Heart left ventricle (tissue), 16 donors: ENCODE measurements around the gene AKAP13. TPM values are rescaled to one million over a fixed set of nuclear protein-coding genes. Genes with fewer than 3 reads are reported as not detected.

Experiments
- ATAC-seq, 4 donors: fragments of 200-7000 bp; cut with Tn5 transposase; one replicate each; pipeline ENCODE4 v1.9.1; 2020 to 2022; ENCODE audit warnings: moderate library complexity in 4 of 4, mild to moderate bottlenecking in 3 of 4, moderate number of reproducible peaks in 1 of 4
- DNase-seq, 5 donors: peaks; one replicate each; pipeline ENCODE4 v3.0.0-alpha.2; 2020
- H3K27ac ChIP-seq, 12 donors: fragments of 200-600 bp; sonication (generic) in 4 of 12; one replicate each; pipeline versions ENCODE4 v1.5.0 to v1.8.0; 2016 to 2022; ENCODE audit warnings: mild to moderate bottlenecking in 2 of 12
- H3K27me3 ChIP-seq, 9 donors: fragments of 200-600 bp; sonication (generic) in 2 of 9; one replicate each; pipeline versions ENCODE4 v1.5.1 to v1.8.0; 2016 to 2022; ENCODE audit warnings: mild to moderate bottlenecking in 3 of 9
- H3K36me3 ChIP-seq, 9 donors: fragments of 200-600 bp; sonication (generic) in 2 of 9; one replicate each; pipeline versions ENCODE4 v1.5.0 to v1.8.0; 2018 to 2022; ENCODE audit warnings: mild to moderate bottlenecking in 2 of 9
- H3K4me1 ChIP-seq, 12 donors: fragments of 200-600 bp; sonication (generic) in 4 of 12; one replicate each; pipeline versions ENCODE4 v1.5.0 to v1.8.0; 2016 to 2022; ENCODE audit warnings: mild to moderate bottlenecking in 3 of 12
- H3K4me3 ChIP-seq, 12 donors: fragments of 200-600 bp; sonication (generic) in 4 of 12; one replicate each; pipeline versions ENCODE4 v1.5.0 to v1.8.0; 2017 to 2022; ENCODE audit warnings: mild to moderate bottlenecking in 9 of 12, moderate library complexity in 4 of 12
- H3K9me3 ChIP-seq, 12 donors: fragments of 200-600 bp; sonication (generic) in 4 of 12; one replicate each; pipeline versions ENCODE4 v1.5.0 to v1.8.0; 2016 to 2022; ENCODE audit warnings: mild to moderate bottlenecking in 1 of 12
- CTCF ChIP-seq, 12 donors: fragments of 200-600 bp; sonication (generic) in 4 of 12; IDR thresholded peaks; one replicate each; pipeline versions ENCODE4 v1.5.0 to v1.8.0; 2018 to 2022; ENCODE audit warnings: antibody characterized with exemption in 12 of 12, mild to moderate bottlenecking in 5 of 12
- POLR2A ChIP-seq, 2 donors: fragments of 450-650 bp; IDR thresholded peaks; one replicate each; pipeline ENCODE4 v1.6.1; 2017; ENCODE audit warnings: antibody characterized with exemption in 2 of 2, mild to moderate bottlenecking in 2 of 2, moderate library complexity in 2 of 2
- WGBS, 4 donors: extraction: QIAGEN DNeasy Blood & Tissue Kit in 2 of 4; methylation state at CpG; one replicate each; pipeline versions ENCODE4 v1.1.5 to v1.1.7; 2013 to 2018; 5-methylcytosine and 5-hydroxymethylcytosine counted together
- intact Hi-C, 10 donors: fragments of 100-400 bp; cut with DNase I; formaldehyde crosslinking; loops; one replicate each; pipeline versions ENCODE4 v1.11.1 to v1.14.2; 2022
- polyA plus RNA-seq, 2 donors: library from polyadenylated mRNA; stranded (reverse); fragments of 200-250 nt; gene quantifications; one replicate each; pipeline ENCODE4 v1.2.3, GENCODE V29; 2013
- total RNA-seq, 9 donors: library from RNA; depleted of rRNA in 2 of 9; stranded (reverse); fragments of >200 nt in 2 of 9; fragmentation: NEBNext Ultra II Directional in 3 of 9; extraction: Animal tissue kit (Norgen Biotek cat#: 25700) in 3 of 9; gene quantifications; one replicate each; pipeline versions ENCODE4 v1.1.0 to v1.2.4, GENCODE V29; 2016 to 2023
- donor health status: ischemic (EF 13 %, LVEDD 7.1; RV severe dilation, severe dysfunction).
- donor health status: healthy with polysubstance abuse.
- donor health status: DM: no; HTN: yes; CAD: no.
- donor health status: DM: no; HTN: no; CAD: no.
- donor health status: ischemic (EF 25% LVEDD 6.9; RV normal size, moderate dysfunction).
- donor health status: ischemic (EF 25% LVEDD 5.7; RV mildly dilated, moderate dysfunction).
- donor health status: healthy.
- donor health status: DM: yes; HTN: yes; CAD: no.
- donor health status: ischemic (EF 35%, LVEDD 5.7; RV mildly dilated, moderate dysfunction).
- donor health status: nonischemic (EF 11% LVEDD 7.7; RV severe dilation, severe dysfunction).
- donor health status: DM: yes; HTN: yes; CAD: no.
- donor health status: PGD.
- donor health status: ischemic (EF 29% LVEDD 5.4; RV normal size, mild dysfunction).
- donor health status: nonischemic (EF 23%, LVEDD 6.1; RV moderate dilation, normal function).

The AKAP13 gene
- total and polyA plus RNA-seq, 11 donors, result 124 to 598 (median 340) TPM

GRCh38 chr15:85498471-85498870, 118.1 kb downstream of the AKAP13 start:
- H3K27ac ChIP-seq, result peak overlapping the region in 7 of 12 donors; percentile 6 to 83 (median 64)
- no peak overlapping the region for H3K4me3 ChIP-seq
- TF ChIP-seq CTCF (IDR thresholded peaks at IDR 0.05), result no peak
- no peak for TF ChIP-seq POLR2A (IDR thresholded peaks at IDR 0.05)
- 65 to 85% (median 76%) methylated on average over 6 of the region's 6 CpGs for WGBS, 4 donors
- ATAC-seq, result no peak
- peaks cover 14 to 99% (median 84%) of the 10 kb centered on the region in 12 donors for H3K4me1 ChIP-seq
- H3K27me3 ChIP-seq, result no peaks in the 10 kb centered on the region
- no peaks in the 10 kb centered on the region for H3K36me3 ChIP-seq
- H3K9me3 ChIP-seq, result no peaks in the 10 kb centered on the region
- DNase-seq, result no peak
- intact Hi-C loops, result loop anchor here in 4 of 10 donors (5.0 to 10.0 kb wide), 4 partner anchors 84 to 216 kb away; no protein-coding TSS in a partner anchor

- no peak for DNase-seq
- TF ChIP-seq CTCF (IDR thresholded peaks at IDR 0.05) (no peak), POLR2A (IDR thresholded peaks at IDR 0.05) (no peak)
- WGBS, 4 donors, result 41 to 47% (median 45%) methylated on average over 7 of the region's 7 CpGs
- H3K4me3 ChIP-seq, result peak overlapping the region in 1 of 12 donors; percentile 7
- peak overlapping the region in 10 of 12 donors; percentile 53 to 83 (median 66) for H3K27ac ChIP-seq
- intact Hi-C loops, result loop anchor here in 4 of 10 donors (5.0 to 10.0 kb wide), 4 partner anchors 83 to 215 kb away; no protein-coding TSS in a partner anchor
- H3K9me3 ChIP-seq, result no peaks in the 10 kb centered on the region
- H3K4me1 ChIP-seq, result peaks cover 14 to 99% (median 80%) of the 10 kb centered on the region in 12 donors
- peak in 1 of 4 donors; percentile 5 for ATAC-seq
- no peaks in the 10 kb centered on the region for H3K36me3 ChIP-seq
- H3K27me3 ChIP-seq, result no peaks in the 10 kb centered on the region
Measured at GRCh38 chr15:85499371-85499887, 119.0 kb downstream of the AKAP13 start.

GRCh38 chr15:85500060-85500708, 119.8 kb downstream of the AKAP13 start:
- DNase-seq (no peak), ATAC-seq (no peak)
- no peaks in the 10 kb centered on the region for H3K36me3 ChIP-seq
- intact Hi-C loops, result loop anchor here in 8 of 10 donors (5.0 to 10.0 kb wide), 8 partner anchors 77 to 335 kb away; partner anchors contain the start of gene AKAP13 (in 2 of the 8)
- no peak for TF ChIP-seq POLR2A (IDR thresholded peaks at IDR 0.05)
- no peak for TF ChIP-seq CTCF (IDR thresholded peaks at IDR 0.05)
- no peaks in the 10 kb centered on the region for H3K27me3 ChIP-seq
- no peaks in the 10 kb centered on the region for H3K9me3 ChIP-seq
- H3K4me3 ChIP-seq, result no peak overlapping the region
- 35 to 43% (median 40%) methylated on average over 6 of the region's 6 CpGs for whole genome bisulfite sequencing, 4 donors
- H3K4me1 ChIP-seq, result peaks cover 14 to 99% (median 75%) of the 10 kb centered on the region in 12 donors
- H3K27ac ChIP-seq, result peak overlapping the region; percentile 36 to 83 (median 66)

GRCh38 chr15:85500729-85501128, 120.3 kb downstream of the AKAP13 start:
- Histone ChIP-seq H3K36me3 (no peaks in the 10 kb centered on the region), H3K4me1 (peaks cover 14 to 96% (median 72%) of the 10 kb centered on the region in 12 donors), H3K9me3 (no peaks in the 10 kb centered on the region), H3K4me3 (no peak overlapping the region), H3K27ac (peak overlapping the region; percentile 36 to 83 (median 66)), H3K27me3 (no peaks in the 10 kb centered on the region)
- TF ChIP-seq POLR2A (IDR thresholded peaks at IDR 0.05) (peak in 1 of 2 donors; percentile 28), CTCF (IDR thresholded peaks at IDR 0.05) (no peak)
- WGBS, 4 donors, result 16 to 25% (median 21%) methylated on average over 4 of the region's 4 CpGs
- peak; percentile 28 to 82 (median 53) for ATAC-seq
- intact Hi-C loops, result loop anchor here in 8 of 10 donors (5.0 to 10.0 kb wide), 8 partner anchors 77 to 334 kb away; partner anchors contain the start of gene AKAP13 (in 2 of the 8)
- peak in 3 of 5 donors; percentile 38 to 41 (median 40) for DNase-seq
